Measurements from ENCODE around the gene SKI.

DNA sequence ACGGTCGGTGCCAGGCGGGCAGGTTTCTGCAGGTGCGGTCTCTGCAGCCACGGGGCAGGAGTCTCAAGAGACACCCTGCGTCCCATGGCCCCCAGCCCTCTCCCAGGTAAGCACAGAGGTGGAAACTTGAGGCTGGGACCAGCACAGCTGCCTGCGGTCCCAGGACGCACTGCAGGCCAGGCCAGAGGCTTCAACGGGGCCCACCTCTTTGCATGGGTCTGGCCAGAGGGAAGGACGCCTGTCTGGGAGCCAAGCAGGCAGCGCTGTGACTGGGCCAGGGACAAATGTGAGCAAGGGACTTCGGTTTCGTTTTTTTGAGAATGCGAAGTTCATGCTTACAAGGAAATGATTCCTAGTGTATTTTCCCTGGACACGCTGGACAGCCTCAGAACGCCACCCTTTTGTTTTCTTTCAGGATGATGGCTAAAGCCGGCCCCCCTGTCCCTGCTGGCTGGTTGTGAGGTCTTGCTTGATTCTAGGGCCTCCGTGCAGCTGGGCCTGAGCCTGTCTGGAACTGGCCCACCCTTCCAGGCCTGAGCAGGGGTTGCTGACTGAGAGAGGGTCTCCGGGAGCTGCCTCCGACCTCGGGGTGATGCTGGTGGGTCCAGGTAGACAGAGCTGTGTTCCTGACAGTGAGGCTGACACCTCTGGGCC, 124.9 kb downstream of the SKI start:
- TF ChIP-seq POLR2AphosphoS5 (IDR thresholded peaks at IDR 0.05), result no peak
- TF ChIP-seq, protein P1, sequence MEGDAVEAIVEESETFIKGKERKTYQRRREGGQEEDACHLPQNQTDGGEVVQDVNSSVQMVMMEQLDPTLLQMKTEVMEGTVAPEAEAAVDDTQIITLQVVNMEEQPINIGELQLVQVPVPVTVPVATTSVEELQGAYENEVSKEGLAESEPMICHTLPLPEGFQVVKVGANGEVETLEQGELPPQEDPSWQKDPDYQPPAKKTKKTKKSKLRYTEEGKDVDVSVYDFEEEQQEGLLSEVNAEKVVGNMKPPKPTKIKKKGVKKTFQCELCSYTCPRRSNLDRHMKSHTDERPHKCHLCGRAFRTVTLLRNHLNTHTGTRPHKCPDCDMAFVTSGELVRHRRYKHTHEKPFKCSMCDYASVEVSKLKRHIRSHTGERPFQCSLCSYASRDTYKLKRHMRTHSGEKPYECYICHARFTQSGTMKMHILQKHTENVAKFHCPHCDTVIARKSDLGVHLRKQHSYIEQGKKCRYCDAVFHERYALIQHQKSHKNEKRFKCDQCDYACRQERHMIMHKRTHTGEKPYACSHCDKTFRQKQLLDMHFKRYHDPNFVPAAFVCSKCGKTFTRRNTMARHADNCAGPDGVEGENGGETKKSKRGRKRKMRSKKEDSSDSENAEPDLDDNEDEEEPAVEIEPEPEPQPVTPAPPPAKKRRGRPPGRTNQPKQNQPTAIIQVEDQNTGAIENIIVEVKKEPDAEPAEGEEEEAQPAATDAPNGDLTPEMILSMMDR (IDR thresholded peaks at IDR 0.05), result no peak

Data from breast epithelium (tissue), 3 donors.